Measurements from ENCODE around the gene SERPINA10.

DNA sequence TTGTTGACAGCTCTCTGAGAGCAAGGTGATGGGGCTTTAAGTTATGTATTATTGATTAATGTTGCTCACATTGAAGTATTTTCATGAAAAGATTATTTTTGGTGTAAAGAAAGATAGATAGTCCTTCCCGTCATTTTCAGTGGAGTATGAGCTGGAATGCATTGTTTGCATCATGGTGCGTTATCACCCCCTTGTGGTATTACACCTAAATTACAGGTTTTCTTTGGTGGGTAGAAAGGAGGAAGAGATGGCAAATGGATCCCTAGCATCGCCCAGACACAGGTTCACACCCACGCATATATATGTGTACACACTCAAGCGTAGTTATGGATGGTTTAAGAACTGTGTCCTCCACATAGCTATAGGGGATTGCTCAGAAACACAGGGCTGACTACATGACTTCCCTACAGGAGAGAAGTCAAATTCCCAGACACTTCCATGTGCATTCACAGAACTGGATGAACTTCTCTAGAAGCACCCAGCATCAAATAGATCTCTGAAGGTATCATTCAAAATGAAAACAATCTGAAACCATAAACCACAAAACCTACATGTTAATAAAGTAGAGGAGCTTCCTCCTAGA, 14.4 kb upstream of the SERPINA10 start:
- no peak for TF ChIP-seq MYC (IDR thresholded peaks at IDR 0.05; ENCODE audit: low read depth, low read length)
- TF ChIP-seq, protein P1, sequence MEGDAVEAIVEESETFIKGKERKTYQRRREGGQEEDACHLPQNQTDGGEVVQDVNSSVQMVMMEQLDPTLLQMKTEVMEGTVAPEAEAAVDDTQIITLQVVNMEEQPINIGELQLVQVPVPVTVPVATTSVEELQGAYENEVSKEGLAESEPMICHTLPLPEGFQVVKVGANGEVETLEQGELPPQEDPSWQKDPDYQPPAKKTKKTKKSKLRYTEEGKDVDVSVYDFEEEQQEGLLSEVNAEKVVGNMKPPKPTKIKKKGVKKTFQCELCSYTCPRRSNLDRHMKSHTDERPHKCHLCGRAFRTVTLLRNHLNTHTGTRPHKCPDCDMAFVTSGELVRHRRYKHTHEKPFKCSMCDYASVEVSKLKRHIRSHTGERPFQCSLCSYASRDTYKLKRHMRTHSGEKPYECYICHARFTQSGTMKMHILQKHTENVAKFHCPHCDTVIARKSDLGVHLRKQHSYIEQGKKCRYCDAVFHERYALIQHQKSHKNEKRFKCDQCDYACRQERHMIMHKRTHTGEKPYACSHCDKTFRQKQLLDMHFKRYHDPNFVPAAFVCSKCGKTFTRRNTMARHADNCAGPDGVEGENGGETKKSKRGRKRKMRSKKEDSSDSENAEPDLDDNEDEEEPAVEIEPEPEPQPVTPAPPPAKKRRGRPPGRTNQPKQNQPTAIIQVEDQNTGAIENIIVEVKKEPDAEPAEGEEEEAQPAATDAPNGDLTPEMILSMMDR (IDR thresholded peaks at IDR 0.05; ENCODE audit: extremely low read depth in 1 of 2, insufficient read depth in 1 of 2, low read depth in 1 of 2, low read length in 2 of 2) = no peak

Data from endothelial cell of umbilical vein (primary cell).